ENCODE measurements around the gene HDAC1.
A peak's percentile ranks its signal among the peaks of the same experiment; 100 is the strongest.
"Not testable (repeated sequence)": the region's sequence is repeated elsewhere in the genome, so short reads cannot be mapped to it uniquely, and the experiment has no call there.

The HDAC1 gene

GRCh38 chr1:32350785-32351398 is 59.0 kb downstream of the HDAC1 start:
- DNase-seq: peak; percentile 83

- DNase-seq: peak; percentile 98
Measured at GRCh38 chr1:32351399-32352238, 59.7 kb downstream of the HDAC1 start.

GRCh38 chr1:32352239-32352745 is 60.4 kb downstream of the HDAC1 start:
- no peak for DNase-seq

DNA sequence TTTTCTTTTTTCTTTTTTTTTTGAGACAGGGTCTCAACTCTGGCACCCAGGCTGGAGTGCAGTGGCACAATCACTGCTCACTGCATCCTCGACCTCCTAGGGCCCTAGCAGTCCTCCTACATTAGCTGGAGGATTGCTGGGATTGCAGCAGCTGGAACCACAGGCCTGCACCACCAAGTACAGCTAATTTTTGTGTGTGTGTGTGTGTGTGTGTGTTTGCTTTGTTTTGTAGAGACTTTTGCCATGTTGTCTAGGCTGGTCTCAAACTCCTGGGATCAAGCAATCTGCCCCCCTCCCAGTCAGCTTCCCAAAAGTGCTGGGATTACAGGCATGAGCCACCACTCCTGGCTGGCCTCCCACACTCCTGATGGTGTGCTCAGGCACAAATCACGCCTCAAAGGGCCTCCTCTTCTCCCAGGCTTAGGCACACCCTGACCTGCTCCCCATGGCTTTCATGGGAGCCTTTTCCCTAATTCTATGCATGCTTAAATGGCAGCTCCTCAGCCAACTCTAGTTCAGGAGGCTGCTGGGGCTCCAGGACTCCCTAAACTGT is 61.0 kb downstream of the HDAC1 start:
- no peak for DNase-seq

DNA sequence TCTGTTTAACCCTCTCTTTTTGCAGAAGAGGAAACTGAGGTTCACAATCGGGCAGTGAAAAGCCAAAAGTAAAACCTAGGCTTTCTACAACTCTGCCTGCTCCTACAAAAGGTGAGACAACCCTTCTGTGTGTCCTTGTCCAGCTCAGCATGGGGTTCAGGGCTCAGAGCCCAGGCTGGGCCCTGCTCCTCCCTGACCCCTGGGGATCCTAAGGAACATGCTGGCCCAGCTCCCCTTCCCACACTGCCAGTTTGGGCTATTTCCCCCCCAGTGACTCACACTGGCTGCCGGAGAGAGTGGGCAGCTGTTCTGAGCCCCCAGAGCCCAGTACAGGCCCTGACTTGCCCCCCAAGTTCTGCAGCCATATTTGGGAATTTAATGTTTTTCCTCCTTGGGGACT is 61.5 kb downstream of the HDAC1 start:
- DNase-seq: no peak

DNA sequence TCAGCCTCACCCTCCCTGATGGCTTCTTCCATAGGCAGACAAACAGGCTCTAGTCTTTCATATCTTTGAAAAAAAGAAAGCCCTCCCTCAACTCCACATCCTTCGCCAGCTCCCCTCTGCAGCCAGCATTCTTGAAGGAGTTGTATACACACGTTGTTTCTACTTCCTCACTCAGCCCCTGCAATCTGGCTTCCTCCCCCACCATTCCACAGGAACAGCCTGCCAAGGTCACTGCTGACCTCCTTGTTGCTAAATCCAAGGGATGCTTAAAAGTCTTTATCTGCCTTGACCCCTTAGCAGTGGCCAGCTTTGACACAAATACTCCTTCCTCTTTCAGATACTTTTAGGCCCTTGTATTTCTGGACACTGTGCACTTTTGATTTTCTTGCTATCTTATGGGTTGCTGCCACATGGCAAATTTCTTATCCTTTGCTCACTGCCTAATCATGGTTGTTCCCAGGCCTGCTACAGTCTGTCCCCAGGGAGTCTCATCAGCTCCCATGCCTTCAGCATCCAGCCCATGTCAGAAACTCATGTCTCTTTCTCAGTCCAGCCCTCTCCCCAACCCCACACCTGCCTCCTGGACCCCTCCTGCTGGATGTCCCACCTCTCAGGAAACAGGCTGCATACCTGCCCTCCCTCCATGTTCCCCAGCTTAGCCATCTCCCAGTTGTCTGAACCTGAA is 62.1 kb downstream of the HDAC1 start:
- DNase-seq: no peak

- not testable (repeated sequence) for DNase-seq
Measured at GRCh38 chr1:32355778-32356177, 63.9 kb downstream of the HDAC1 start.

DNA sequence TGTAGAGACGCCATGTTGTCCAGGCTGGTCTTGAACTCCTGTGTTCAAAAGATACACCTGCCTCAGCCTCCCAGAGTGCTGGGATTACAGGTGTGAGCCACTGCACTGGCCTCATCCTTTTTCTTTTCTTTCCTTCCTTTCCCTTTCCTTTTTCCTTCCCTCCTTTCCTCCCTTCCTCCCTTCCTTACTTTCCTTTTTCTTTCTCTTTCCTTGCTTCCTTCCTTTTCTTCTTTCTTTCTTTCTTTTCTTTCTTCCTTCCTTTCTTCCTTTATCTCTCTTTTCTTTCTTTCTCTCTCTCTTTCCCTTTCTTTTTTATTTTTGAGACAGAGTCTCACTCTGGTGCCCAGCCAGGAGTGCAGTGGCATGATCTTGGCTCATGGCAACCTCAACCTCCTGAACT is 64.6 kb downstream of the HDAC1 start:
- no peak for DNase-seq

DNA sequence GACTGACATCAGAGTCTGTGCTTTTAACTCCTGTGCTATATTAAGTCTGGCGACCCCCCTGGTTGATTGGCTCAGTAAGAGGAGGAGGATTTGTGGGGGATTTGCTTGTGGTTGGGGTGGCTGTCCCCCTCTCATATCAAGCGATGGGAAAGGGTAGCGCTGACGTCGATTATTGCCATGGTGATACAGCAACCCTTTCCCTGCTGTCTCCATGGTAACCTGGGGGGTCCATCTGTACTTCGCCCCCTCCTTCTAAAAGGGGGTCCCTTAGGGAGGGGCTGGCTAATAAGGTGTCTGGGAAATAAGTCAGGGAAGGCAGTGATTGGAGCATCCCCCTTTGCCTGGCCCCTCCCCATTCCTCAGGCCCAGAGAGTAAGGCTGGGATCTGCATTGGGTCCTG is 65.7 kb downstream of the HDAC1 start:
- DNase-seq: no peak

DNA sequence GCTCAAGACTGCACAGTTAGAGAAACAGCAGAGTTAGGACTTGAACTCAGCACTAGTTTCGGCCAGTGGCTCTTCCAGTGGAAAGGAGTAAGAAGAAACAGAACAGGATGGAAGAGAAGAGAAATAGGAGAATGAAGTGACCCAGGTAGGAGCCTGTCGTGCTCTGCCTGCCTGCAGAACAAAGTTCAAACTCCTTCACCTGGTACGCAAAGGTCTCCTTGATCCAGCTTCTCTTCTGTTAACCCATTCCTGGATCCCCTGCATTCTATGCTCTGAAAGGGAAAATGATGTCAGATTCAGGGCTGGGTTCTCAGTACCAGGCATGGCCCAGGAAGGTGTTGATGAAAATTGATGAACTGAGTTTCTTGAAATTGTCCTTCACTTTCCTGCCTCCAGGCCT is 66.6 kb downstream of the HDAC1 start:
- DNase-seq: no peak

GRCh38 chr1:32361308-32361673 is 69.4 kb downstream of the HDAC1 start:
- no peak for DNase-seq

DNA sequence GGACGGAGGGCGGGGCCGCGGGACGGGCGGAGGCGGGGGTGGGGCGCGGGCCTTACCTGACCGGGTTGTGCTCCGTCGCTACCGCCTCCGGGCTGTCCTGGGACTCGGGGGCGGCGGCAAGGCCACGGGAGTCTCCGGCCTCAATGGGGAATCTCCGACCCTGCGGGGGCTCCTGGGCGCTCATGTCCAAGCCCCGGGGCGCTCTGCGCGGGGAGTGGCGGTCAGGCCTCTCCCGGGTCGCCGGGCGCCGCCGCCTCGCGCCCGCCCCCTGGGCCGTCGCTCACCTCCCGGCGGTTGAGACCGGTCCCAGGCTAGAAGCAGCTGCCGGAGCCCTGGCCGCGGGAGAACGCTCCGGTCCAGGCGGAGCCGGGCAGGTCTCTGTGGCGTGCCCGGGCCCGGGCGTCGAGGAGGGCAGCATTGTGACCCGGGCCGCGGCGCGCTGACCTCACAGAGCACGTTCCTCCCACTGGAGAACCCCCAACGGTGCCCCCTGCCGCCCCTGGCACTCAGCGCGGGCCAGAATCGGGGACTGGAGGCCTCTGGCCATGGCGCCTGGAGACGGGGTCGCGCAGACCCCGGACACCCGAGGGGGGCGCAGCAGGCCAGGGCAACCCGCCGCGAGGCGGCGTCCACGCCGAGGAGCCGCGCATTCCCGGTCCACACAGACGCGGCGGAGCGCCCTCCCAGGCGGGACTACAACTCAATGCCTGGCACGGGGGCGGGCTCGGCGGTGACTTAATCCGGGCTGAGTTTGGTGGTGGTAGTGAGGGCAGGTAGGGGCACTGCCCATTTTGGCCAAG is 70.0 kb downstream of the HDAC1 start:
- no peak for DNase-seq

DNA sequence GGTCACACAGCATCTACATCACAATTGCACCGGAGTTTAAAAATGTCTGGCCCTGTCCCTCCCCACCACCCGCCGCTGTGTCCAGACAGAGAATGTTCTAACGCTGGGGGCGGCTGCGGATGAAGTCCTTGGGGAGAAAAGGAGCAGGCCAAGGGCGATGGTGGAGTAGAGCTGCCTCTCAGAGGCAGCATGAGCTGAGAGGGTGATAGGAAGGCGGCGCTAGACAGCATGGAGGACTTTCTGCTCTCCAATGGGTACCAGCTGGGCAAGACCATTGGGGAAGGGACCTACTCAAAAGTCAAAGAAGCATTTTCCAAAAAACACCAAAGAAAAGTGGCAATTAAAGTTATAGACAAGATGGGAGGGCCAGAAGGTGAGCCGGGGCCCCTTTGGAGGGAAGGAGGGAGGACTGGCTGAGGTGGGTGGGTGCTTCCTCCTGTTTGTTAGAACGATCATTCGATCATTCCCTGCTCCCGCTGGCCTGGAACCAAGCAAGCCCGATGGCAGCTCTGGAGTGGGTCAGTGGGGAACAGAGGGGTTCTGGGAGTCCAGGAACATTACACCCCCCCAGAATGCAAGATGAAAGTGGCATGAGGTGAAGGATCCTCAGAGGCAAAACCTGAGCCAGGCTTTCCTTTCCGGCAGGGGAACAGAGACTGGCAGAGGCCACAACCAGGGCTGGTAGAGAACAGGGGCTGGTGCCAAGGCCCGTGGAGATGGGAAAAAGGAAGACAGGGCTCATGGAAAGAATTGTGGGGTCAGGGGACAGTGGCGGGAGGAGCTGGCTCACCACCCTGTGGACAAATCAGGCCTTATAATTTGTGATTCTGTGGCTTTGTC is 70.8 kb downstream of the HDAC1 start, which contains the start of the genes FAM229A and TSSK3:
Gene FAM229A, minus strand, starts transcription at position 12 of the 840 bp plus-strand sequence. CDS start 394 bp downstream, outside the sequence.
Gene TSSK3, plus strand, starts transcription at position 66 of the 840 bp plus-strand sequence. Its CDS starts 163 bp downstream, at position 229.
- no peak for DNase-seq

DNA sequence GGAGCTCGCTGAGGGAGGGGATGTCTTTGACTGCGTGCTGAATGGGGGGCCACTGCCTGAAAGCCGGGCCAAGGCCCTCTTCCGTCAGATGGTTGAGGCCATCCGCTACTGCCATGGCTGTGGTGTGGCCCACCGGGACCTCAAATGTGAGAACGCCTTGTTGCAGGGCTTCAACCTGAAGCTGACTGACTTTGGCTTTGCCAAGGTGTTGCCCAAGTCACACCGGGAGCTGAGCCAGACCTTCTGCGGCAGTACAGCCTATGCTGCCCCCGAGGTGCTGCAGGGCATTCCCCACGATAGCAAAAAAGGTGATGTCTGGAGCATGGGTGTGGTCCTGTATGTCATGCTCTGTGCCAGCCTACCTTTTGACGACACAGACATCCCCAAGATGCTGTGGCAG is 71.8 kb downstream of the HDAC1 start:
- no peak for DNase-seq

- DNase-seq: no peak
Measured at GRCh38 chr1:32364836-32365235, 73.0 kb downstream of the HDAC1 start.

GRCh38 chr1:32365445-32365844 is 73.6 kb downstream of the HDAC1 start:
- no peak for DNase-seq

GRCh38 chr1:32367912-32368635 is 76.2 kb downstream of the HDAC1 start:
- DNase-seq: no peak

DNA sequence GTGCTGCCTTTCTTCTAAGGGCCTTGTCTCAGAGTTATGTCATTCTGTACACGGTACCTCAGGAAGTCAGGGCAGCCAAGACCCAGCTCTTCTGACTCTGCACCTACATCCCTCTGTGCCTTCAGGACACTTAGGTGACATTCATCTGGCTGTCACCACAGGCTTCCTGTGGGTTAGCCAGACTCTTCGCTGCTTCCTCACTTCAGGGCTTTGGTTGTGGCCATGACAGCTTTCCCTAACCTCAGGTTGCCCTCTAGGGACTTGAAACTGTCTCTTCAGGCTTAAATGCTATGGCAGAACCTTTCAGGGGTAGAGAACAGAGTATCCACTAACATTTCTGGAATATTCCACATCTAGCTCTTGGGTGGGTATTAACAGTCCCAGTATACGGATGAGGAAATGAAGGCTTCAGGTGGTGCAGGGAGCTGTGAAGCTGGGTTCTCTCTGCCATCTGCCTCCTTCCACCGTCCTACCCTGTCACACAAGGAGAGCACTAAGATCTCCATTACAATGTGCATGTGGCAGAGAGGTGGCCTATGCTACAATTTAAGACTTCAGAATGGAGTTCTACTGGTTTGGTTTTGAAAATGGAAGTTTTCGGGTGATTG is 80.4 kb downstream of the HDAC1 start:
- DNase-seq: no peak

DNA sequence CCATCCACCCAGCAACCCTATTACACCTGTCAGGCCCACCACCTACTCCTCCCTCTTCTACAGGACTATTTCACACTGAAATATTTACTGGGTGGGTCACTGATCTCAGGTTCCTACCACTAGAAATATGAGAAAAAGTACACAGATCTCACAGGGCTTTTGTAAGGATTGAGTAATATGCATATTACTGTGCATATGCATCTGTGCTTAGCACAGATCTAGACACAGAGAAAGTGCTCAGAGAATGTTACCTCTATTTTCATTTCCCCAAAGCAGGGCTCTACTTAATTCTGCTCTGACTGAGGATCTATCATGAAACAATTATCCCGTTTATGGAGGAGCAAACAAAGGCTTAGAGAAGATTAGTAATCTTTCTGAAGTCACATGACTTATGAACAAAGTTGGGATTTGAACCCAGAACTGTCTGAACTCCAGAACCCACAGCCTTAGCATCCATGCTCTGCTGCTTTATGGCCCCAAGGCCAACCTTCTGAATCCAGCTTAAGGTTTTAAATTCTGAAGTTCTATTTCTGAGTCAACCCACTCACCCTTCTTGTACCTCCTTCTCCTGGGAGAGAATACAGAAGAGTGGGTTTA is 82.2 kb downstream of the HDAC1 start:
- no peak for DNase-seq

GRCh38 chr1:32376199-32376598 is 84.3 kb downstream of the HDAC1 start:
- no peak for DNase-seq
